HL-60 (cell line): ENCODE data around the gene RAB8A.
"Not testable (repeated sequence)": the region's sequence is repeated elsewhere in the genome, so short reads cannot be mapped to it uniquely, and the experiment has no call there.

ENCODE experiments used
- DNase-seq, 2 experiments: peaks; one replicate each; pipeline ENCODE4 v3.0.0-alpha.2; 2010 to 2020; ENCODE audit warnings: low read depth in 1 of 2, low spot score in 1 of 2
- H3K27ac ChIP-seq: fragments of 250-450 bp; sonication (Bioruptor Pico); replicated peaks from 2 replicates; pipeline ENCODE4 v1.5.1; 2020; ENCODE audit warnings: mild to moderate bottlenecking, moderate library complexity
- H3K27me3 ChIP-seq: fragments of 250-450 bp; sonication (Bioruptor Pico); 2 replicates; pipeline ENCODE4 v1.5.1; 2021; ENCODE audit warnings: mild to moderate bottlenecking, moderate library complexity; ENCODE audit not compliant: insufficient read depth, poor library complexity, severe bottlenecking
- H3K4me3 ChIP-seq: replicated peaks from 2 replicates; pipeline ENCODE4 v1.5.1; 2011; ENCODE audit warnings: mild to moderate bottlenecking, control low read depth, low read length; ENCODE audit not compliant: insufficient read depth
- GABPA ChIP-seq: IDR thresholded peaks from 2 replicates; pipeline ENCODE4 v1.6.1; 2012; ENCODE audit warnings: low read depth
- POLR2AphosphoS5 ChIP-seq: IDR thresholded peaks from 2 replicates; pipeline ENCODE4 v1.6.1; 2012; ENCODE audit warnings: low read depth
- SPI1 ChIP-seq: IDR thresholded peaks from 2 replicates; pipeline ENCODE4 v1.6.1; 2012; ENCODE audit warnings: low read depth, mild to moderate bottlenecking, borderline replicate concordance
- TF ChIP-seq, protein P1 (sequence below): IDR thresholded peaks from one replicate; pipeline ENCODE4 v1.5.1; 2011; ENCODE audit warnings: low read length, control low read depth, inconsistent platforms; ENCODE audit not compliant: insufficient read depth
- TF ChIP-seq, protein P2 (sequence below): IDR thresholded peaks from 2 replicates; pipeline ENCODE4 v1.6.1; 2012; ENCODE audit warnings: low read depth; ENCODE audit not compliant: insufficient replicate concordance

RAB8A gene

DNA sequence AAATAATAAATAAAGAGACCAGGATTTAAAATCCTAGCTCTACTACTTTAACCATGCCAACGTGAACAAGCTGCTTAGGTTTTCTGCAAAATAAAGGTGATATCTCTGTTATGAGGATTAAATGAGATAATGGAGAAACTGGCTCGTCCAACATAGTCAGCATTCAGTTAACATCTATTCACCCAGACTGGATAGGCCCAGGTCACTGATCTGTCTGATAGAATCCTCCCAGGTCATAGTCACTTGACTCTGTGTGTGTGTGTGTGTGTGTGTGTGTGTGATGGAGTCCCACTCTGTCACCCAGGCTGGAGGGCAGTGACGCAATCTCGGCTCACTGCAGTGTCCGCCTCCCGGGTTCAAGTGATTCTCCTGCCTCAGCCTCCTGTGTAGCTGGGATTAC, 12.9 kb upstream of the RAB8A start:
- H3K27ac ChIP-seq, result no peak overlapping the region
- TF ChIP-seq, protein P1, sequence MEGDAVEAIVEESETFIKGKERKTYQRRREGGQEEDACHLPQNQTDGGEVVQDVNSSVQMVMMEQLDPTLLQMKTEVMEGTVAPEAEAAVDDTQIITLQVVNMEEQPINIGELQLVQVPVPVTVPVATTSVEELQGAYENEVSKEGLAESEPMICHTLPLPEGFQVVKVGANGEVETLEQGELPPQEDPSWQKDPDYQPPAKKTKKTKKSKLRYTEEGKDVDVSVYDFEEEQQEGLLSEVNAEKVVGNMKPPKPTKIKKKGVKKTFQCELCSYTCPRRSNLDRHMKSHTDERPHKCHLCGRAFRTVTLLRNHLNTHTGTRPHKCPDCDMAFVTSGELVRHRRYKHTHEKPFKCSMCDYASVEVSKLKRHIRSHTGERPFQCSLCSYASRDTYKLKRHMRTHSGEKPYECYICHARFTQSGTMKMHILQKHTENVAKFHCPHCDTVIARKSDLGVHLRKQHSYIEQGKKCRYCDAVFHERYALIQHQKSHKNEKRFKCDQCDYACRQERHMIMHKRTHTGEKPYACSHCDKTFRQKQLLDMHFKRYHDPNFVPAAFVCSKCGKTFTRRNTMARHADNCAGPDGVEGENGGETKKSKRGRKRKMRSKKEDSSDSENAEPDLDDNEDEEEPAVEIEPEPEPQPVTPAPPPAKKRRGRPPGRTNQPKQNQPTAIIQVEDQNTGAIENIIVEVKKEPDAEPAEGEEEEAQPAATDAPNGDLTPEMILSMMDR, result no peak
- TF ChIP-seq SPI1, result no peak
- TF ChIP-seq, protein P2, sequence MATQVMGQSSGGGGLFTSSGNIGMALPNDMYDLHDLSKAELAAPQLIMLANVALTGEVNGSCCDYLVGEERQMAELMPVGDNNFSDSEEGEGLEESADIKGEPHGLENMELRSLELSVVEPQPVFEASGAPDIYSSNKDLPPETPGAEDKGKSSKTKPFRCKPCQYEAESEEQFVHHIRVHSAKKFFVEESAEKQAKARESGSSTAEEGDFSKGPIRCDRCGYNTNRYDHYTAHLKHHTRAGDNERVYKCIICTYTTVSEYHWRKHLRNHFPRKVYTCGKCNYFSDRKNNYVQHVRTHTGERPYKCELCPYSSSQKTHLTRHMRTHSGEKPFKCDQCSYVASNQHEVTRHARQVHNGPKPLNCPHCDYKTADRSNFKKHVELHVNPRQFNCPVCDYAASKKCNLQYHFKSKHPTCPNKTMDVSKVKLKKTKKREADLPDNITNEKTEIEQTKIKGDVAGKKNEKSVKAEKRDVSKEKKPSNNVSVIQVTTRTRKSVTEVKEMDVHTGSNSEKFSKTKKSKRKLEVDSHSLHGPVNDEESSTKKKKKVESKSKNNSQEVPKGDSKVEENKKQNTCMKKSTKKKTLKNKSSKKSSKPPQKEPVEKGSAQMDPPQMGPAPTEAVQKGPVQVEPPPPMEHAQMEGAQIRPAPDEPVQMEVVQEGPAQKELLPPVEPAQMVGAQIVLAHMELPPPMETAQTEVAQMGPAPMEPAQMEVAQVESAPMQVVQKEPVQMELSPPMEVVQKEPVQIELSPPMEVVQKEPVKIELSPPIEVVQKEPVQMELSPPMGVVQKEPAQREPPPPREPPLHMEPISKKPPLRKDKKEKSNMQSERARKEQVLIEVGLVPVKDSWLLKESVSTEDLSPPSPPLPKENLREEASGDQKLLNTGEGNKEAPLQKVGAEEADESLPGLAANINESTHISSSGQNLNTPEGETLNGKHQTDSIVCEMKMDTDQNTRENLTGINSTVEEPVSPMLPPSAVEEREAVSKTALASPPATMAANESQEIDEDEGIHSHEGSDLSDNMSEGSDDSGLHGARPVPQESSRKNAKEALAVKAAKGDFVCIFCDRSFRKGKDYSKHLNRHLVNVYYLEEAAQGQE, result no peak
- no peak for TF ChIP-seq POLR2AphosphoS5
- no peak for TF ChIP-seq GABPA
- no peak for DNase-seq
- no peaks in the 10 kb centered on the region for H3K27me3 ChIP-seq
- H3K4me3 ChIP-seq, result no peak overlapping the region

DNA sequence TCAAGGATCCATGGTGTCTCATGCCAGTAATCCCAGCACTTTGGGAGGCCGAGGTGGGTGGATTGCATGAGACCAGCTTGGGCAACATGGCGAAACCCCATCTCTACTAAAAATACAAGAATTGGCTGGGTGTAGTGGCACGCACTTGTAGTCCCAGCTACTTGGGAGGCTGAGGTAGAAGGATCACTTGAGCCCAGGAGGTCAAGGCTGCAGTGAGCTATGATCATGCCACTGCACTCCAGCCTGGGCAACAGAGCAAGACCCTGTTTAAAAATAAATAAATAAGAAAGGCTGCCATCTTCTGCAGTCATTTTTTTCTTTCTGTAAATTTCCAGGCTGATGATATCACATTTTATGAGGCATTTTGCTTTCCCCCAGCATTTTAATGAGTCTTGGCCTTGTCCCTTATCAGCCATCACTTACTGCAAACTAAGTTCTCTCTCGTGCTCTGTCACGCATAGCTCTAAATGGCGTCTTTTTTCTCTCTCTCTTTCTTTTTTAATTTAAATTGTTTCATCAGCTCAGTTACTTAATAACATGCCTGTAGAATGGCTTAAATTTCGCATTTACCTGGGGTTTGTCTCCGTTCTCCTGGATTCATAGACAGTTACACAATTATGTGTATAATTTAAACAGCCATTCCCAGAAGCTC, 12.2 kb upstream of the RAB8A start:
- not testable (repeated sequence) for H3K27me3 ChIP-seq, H3K27ac ChIP-seq, H3K4me3 ChIP-seq, DNase-seq

DNA sequence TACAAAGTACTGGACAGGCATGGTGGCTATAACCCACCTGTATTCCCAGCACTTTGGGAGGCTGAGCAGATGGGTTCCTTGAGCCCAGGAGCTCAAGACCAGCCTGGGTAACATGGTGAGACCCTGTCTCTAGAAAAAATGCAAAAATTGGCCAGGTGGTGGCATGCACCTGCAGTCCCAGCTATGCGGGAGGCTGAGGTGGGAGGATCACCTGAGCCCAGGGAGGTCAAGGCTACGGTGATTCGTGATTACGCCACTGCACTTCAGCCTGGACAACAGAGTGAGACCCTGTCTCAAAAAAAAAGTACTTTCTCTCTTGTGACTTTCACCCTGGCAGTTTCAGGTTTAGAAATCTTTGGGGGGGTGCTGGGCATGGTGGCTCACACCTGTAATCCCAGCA, 11.2 kb upstream of the RAB8A start:
- Histone ChIP-seq H3K27me3 (no peaks in the 10 kb centered on the region), H3K27ac (no peak overlapping the region), H3K4me3 (no peak overlapping the region)
- no peak for TF ChIP-seq SPI1
- TF ChIP-seq, protein P1, result no peak
- TF ChIP-seq, protein P2, result no peak
- no peak for TF ChIP-seq GABPA
- no peak for TF ChIP-seq POLR2AphosphoS5
- no peak for DNase-seq

DNA sequence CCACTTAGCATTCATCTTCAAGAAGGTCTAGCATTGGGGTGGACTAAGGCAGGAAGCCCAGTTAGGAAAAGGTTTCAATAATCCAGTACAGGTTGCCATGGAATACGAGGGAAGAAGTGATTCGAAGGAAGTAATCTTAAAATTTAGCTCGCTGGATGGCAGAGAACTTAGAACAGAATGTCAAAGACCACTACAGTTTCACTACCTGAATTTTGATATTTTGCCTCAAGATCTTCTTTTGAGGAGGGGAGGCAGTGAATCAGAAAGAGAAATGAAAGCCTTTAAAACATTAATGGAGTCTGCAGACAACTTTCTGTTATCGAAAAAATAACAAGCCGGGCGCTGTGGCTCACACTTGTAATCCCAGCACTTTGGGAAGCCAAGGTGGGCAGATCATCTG, 7.0 kb upstream of the RAB8A start:
- Histone ChIP-seq H3K4me3 (no peak overlapping the region), H3K27ac (no peak overlapping the region), H3K27me3 (no peaks in the 10 kb centered on the region)
- TF ChIP-seq, protein P1, result no peak
- TF ChIP-seq POLR2AphosphoS5, result no peak
- no peak for TF ChIP-seq SPI1
- TF ChIP-seq, protein P2, result no peak
- no peak for TF ChIP-seq GABPA
- DNase-seq, result no peak
